8988T (cell line): ENCODE measurements around the gene PCDH19.

Source experiments
- DNase-seq: peaks from one replicate; pipeline ENCODE4 v3.0.0; 2011

The PCDH19 gene

GRCh38 chrX:100405424-100405823, 4.6 kb downstream of the PCDH19 start:
- DNase-seq, result no peak

GRCh38 chrX:100404851-100405250, 5.2 kb downstream of the PCDH19 start:
- DNase-seq, result no peak

DNA sequence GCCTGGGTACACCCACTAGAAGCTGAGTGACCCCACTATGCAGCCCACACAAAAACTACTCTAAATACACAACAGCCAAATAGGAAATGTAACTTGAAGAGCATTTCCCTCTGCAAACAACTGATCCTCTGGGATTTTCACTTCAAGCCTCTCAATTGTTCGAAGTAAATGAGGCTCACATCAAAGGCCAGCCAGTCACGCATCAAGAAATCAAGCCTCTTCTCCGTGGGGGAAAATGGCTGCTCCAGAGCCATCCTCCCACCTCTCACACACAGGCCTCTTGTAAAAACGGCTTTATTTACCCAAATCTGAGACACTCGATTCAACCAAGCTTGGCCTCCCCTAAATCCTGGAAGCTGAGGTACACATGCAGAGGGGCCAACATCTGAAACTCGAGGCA, 14.3 kb downstream of the PCDH19 start:
- DNase-seq, result no peak

DNA sequence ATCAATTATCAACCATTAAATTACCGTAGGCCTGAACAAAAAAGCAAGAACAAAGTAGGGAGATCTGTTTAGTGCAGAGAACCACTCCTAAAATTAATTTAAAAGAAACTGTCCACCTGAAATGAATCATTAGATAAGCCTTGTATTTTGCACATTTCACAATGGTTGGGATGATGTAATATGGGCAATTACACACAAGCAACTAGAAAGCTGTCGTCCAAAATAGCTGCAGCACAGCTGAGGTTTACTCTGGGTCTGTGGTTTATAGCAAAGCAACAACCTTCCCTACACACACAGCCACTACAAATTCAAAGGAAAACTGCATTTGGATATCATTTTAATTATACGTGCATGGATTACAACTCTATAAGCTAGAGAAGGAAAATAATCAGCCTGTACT, 28.5 kb downstream of the PCDH19 start:
- no peak for DNase-seq

DNA sequence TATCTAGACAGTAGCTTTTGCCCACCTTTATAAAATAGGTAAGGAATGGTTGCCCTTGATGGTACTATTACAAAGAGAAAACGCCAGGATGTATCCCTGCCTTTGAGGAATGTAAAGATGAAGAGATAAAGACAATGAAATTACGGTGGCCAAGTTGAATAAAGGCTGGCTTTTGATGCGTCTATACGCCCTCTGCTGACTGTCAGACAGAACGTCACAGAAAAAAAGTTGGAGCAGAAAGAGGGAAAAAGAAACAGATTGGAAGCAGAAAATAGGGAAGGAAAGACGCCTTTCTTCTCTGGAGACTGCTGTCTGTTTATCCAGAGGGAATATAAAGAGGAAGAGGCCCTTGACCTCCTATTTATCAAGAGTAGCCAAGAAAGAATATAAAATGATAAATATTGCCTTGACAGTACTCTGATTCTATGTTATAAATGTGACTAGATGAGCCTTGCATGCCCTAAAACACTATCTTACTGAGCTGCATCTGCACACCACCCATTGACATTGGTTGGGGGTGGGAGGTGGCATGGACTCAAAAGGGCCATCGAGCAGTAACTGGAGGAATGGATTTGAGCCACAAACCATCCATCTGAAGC, 30.6 kb downstream of the PCDH19 start:
- no peak for DNase-seq

GRCh38 chrX:100377826-100378225, 32.2 kb downstream of the PCDH19 start:
- DNase-seq, result no peak

- DNase-seq, result no peak
Measured at GRCh38 chrX:100376576-100376975, 33.5 kb downstream of the PCDH19 start.

GRCh38 chrX:100373673-100374072, 36.4 kb downstream of the PCDH19 start:
- DNase-seq, result no peak

DNA sequence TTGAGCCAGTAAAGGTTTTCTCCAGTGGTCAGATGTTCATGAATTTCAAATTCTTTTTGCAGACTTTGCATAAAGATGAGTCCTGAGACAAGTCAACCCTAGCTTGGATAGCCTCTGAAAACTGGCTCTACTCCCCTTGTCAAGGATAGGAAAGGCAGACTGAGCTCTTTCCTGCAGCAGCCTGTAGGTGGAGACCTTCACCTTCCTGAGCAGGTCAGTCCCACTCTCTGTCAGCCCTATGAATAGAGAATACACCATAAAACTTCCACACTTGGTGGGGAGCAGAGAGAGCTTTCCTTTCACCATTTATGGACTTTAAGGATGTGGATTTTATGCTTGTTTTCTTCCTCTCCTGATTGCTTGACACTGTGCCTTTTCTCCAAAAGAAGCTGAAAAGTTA, 41.9 kb downstream of the PCDH19 start:
- DNase-seq, result no peak

GRCh38 chrX:100363896-100364295, 46.2 kb downstream of the PCDH19 start:
- DNase-seq, result no peak

GRCh38 chrX:100358766-100359165, 51.3 kb downstream of the PCDH19 start:
- DNase-seq, result no peak

GRCh38 chrX:100356351-100356896, 53.6 kb downstream of the PCDH19 start:
- no peak for DNase-seq

GRCh38 chrX:100355680-100356079, 54.4 kb downstream of the PCDH19 start:
- DNase-seq, result no peak

- DNase-seq, result no peak
Measured at GRCh38 chrX:100353326-100353725, 56.7 kb downstream of the PCDH19 start.

DNA sequence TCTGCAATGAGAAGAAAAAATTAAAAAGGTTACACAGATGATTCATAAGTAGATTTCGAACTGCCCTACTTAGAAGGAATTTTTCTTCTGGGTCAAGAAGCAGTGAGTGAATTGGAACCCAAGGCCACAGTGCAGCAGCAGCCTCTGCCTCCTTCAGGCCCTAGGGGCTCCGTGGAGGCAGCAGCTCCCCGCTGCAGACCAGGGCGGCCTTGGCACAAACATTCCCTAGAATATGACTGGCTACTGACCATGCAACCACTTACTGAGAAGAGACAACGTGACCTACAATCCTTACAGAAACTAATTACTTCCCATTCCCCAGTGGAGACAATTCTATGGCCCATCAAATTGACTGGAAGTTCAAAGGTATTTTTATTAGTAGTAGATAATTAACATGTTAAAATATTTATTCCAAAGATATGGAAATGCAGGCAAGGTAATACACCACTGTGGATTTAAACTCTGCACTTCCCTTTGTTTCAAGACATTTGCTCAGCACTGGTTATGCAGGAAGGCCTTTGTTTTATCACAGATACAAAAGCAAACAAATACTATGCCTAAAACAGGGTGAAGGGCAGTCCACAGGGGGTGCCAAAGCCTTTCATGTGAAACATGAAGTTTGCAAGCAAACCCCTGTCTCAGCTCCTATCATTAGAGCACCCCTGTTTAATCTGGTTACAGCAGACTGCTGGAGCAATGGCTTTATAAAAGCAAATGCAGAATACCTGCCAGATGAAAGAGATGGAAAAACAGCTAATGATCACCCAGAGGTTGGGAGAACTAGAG, 59.2 kb downstream of the PCDH19 start:
- DNase-seq, result no peak

GRCh38 chrX:100349391-100349790, 60.7 kb downstream of the PCDH19 start:
- DNase-seq, result no peak

DNA sequence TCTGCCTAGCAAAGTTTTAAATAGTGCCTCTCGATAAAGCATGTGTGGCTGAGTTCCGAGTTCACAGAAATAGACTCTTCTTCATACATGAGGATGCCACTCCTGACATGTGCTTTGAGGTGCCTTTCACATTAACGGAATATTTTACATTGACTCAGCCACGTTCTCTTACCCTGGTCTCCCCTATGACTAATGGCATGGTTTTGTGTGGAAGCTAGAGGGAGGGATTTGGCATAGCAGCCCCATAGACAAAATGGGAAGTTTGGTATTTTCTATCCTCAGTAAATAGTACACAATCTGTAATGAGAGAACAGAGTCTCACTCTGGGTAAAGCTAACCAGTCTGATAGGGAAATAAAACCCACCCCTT, 68.9 kb downstream of the PCDH19 start:
- DNase-seq, result no peak

DNA sequence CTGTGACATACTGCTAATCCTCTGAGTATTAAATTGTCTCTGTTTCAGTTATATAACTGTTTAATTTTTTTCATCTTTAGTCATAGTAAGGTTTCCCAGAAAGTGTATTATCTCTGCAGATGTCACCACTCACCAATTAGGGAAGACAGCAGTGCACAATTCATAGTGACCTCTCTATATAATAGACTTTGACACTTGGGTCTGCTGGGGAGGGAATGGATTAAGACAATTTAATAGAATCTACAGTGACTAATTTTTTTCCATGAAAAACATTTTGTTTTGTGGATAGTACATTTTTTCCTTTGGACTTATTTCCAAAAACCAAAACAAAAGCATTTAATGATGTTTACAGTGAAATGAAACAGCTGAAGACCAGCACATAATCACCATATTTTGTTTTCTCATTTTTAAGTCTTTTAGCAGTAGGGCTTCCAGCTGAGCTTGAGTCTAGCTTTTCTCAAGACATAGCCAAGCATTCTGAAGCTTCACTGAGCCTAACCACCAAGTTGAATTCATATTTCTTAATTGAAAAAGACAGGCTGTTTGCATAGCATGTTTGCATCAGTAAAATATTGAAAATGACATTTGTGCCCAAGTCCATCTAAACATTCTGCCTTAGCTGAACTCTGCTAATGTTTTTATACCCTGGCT, 69.5 kb downstream of the PCDH19 start:
- DNase-seq, result no peak

- no peak for DNase-seq
Measured at GRCh38 chrX:100328351-100328750, 81.7 kb downstream of the PCDH19 start.

DNA sequence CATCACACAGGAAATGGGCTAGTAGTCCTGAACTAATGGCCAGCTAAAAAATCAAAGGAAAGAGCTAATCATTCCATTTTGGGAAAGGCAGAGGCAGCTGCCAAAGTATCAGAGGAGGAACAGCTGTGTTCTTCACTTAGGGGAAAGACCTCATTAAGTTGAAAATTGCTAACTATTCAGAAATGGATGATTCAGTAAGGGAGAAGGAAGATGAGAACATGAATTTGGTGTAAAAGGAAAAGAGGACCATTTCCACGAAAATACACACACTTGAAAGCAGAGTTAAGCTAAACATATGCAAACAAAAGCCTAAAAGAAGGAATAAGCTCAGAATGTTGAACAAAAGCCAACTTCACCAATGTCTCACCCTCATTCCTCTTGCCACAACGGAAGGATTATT, 90.4 kb downstream of the PCDH19 start:
- DNase-seq, result no peak

- no peak for DNase-seq
Measured at GRCh38 chrX:100316987-100317386, 93.1 kb downstream of the PCDH19 start.

- no peak for DNase-seq
Measured at GRCh38 chrX:100315566-100315965, 94.5 kb downstream of the PCDH19 start.

GRCh38 chrX:100299559-100299958, 110.5 kb downstream of the PCDH19 start:
- no peak for DNase-seq

GRCh38 chrX:100297728-100298127, 112.3 kb downstream of the PCDH19 start:
- DNase-seq, result no peak
